NCI-H526 treated with DMSO at 0.1 percent for 48 hours (cell line): ENCODE measurements around the gene NAV2.

Experiments
- DNase-seq: peaks from one replicate; lab custom pipeline; 2025; lab: John Stamatoyannopoulos, UW

The NAV2 gene

GRCh38 chr11:19746086-19746485 lies 33.4 kb downstream of the NAV2 start:
- DNase-seq, result no peak

- no peak for DNase-seq
Measured at GRCh38 chr11:19747634-19748033, 35.0 kb downstream of the NAV2 start.

GRCh38 chr11:19751055-19751454 lies 38.4 kb downstream of the NAV2 start:
- DNase-seq, result no peak

- DNase-seq, result no peak
Measured at GRCh38 chr11:19753451-19754106, 40.9 kb downstream of the NAV2 start.

- no peak for DNase-seq
Measured at GRCh38 chr11:19756675-19757475, 44.2 kb downstream of the NAV2 start.

- no peak for DNase-seq
Measured at GRCh38 chr11:19759389-19759788, 46.8 kb downstream of the NAV2 start.

GRCh38 chr11:19762266-19762665 lies 49.6 kb downstream of the NAV2 start:
- DNase-seq, result no peak

GRCh38 chr11:19763330-19763729 lies 50.7 kb downstream of the NAV2 start:
- DNase-seq, result no peak

GRCh38 chr11:19766206-19766605 lies 53.6 kb downstream of the NAV2 start:
- no peak for DNase-seq

GRCh38 chr11:19766810-19767209 lies 54.2 kb downstream of the NAV2 start:
- no peak for DNase-seq

- no peak for DNase-seq
Measured at GRCh38 chr11:19767627-19768151, 55.1 kb downstream of the NAV2 start.

- no peak for DNase-seq
Measured at GRCh38 chr11:19768197-19768596, 55.6 kb downstream of the NAV2 start.

- no peak for DNase-seq
Measured at GRCh38 chr11:19768815-19769214, 56.2 kb downstream of the NAV2 start.

- no peak for DNase-seq
Measured at GRCh38 chr11:19769820-19770219, 57.2 kb downstream of the NAV2 start.

- no peak for DNase-seq
Measured at GRCh38 chr11:19770277-19770676, 57.6 kb downstream of the NAV2 start.

- no peak for DNase-seq
Measured at GRCh38 chr11:19771463-19771862, 58.8 kb downstream of the NAV2 start.

- DNase-seq, result no peak
Measured at GRCh38 chr11:19772480-19772879, 59.8 kb downstream of the NAV2 start.

- no peak for DNase-seq
Measured at GRCh38 chr11:19774329-19774728, 61.7 kb downstream of the NAV2 start.

- no peak for DNase-seq
Measured at GRCh38 chr11:19774817-19775580, 62.4 kb downstream of the NAV2 start.

GRCh38 chr11:19775622-19776021 lies 63.0 kb downstream of the NAV2 start:
- DNase-seq, result no peak

- DNase-seq, result no peak
Measured at GRCh38 chr11:19777039-19777376, 64.4 kb downstream of the NAV2 start.

- DNase-seq, result no peak
Measured at GRCh38 chr11:19777377-19778102, 64.9 kb downstream of the NAV2 start.
